H1 (cell line): Measurements from ENCODE around the gene ZNF92. TPM values are rescaled to one million over a fixed set of nuclear protein-coding genes. Genes with fewer than 3 reads are reported as not detected.
"Not testable (repeated sequence)": the region's sequence is repeated elsewhere in the genome, so short reads cannot be mapped to it uniquely, and the experiment has no call there.

ENCODE experiments used
- CTCF ChIA-PET: fragments of 300-600 bp; sonication (Branson Sonifier 250); formaldehyde crosslinking; loops from one replicate; lab custom pipeline; 2021; ENCODE audit not compliant: partially characterized antibody; lab: Charles Lee
- POLR2A ChIA-PET: fragments of 300-600 bp; sonication (Branson Sonifier 250); formaldehyde crosslinking; loops from one replicate; lab custom pipeline; 2021; ENCODE audit warnings: inconsistent platforms; ENCODE audit not compliant: partially characterized antibody; lab: Charles Lee
- DNase-seq, 2 experiments: peaks; one replicate each; pipeline versions ENCODE4 v3.0.0 to v3.0.0-alpha.2; 2010 to 2022; ENCODE audit warnings: low spot score in 2 of 2, low read depth in 1 of 2, mixed read lengths in 1 of 2
- FAIRE-seq: peaks from 2 replicates; lab custom pipeline; 2011; peaks lifted over from hg19 to GRCh38; lab: Jason Lieb, UNC
- H2AFZ ChIP-seq: 2 replicates; pipeline ENCODE4 v1.8.1; 2012; ENCODE audit warnings: low read length, inconsistent platforms
- H2AK5ac ChIP-seq: 2 replicates; pipeline ENCODE4 v1.6.1; 2013; ENCODE audit warnings: low read depth, low read length
- H2BK120ac ChIP-seq: replicated peaks from 2 replicates; pipeline ENCODE3; 2013; ENCODE audit warnings: low read depth, low read length, inconsistent platforms
- H2BK12ac ChIP-seq: 2 replicates; pipeline ENCODE4 v1.6.1; 2013; ENCODE audit warnings: low read depth, low read length
- H2BK15ac ChIP-seq: 2 replicates; pipeline ENCODE4 v1.6.1; 2013; ENCODE audit warnings: low read length
- H2BK20ac ChIP-seq: 2 replicates; pipeline ENCODE4 v1.6.1; 2013; ENCODE audit warnings: low read length
- H2BK5ac ChIP-seq: 2 replicates; pipeline ENCODE4 v1.6.1; 2013; ENCODE audit warnings: low read depth, low read length
- H3K14ac ChIP-seq: 2 replicates; pipeline ENCODE4 v1.6.1; 2013; ENCODE audit warnings: inconsistent platforms; ENCODE audit not compliant: insufficient read length
- H3K18ac ChIP-seq: 2 replicates; pipeline ENCODE4 v1.6.1; 2013; ENCODE audit warnings: low read length; ENCODE audit errors: extremely low read depth
- H3K23ac ChIP-seq: 2 replicates; pipeline ENCODE4 v1.6.1; 2013; ENCODE audit warnings: inconsistent platforms; ENCODE audit not compliant: insufficient read length
- H3K23me2 ChIP-seq: 2 replicates; pipeline ENCODE4 v1.6.1; 2013; ENCODE audit warnings: low read depth, low read length
- H3K27ac ChIP-seq: 2 replicates; pipeline ENCODE4 v1.6.1; 2011; ENCODE audit warnings: low read depth, low read length, inconsistent platforms
- H3K27me3 ChIP-seq, 4 experiments: replicated peaks in 1 of 4; 1 replicate in 1 of 4; 2 replicates in 3 of 4; pipeline versions ENCODE4 v1.6.1 to v1.8.1; 2011 to 2013; ENCODE audit warnings: low read length in 3 of 4, mild to moderate bottlenecking in 3 of 4, inconsistent platforms in 2 of 4, mixed read lengths in 2 of 4, moderate library complexity in 1 of 4; ENCODE audit not compliant: control insufficient read depth in 3 of 4, insufficient read depth in 3 of 4; ENCODE audit errors: extremely low read depth in 1 of 4
- H3K36me3 ChIP-seq, 4 experiments: 2 replicates each; pipeline versions ENCODE4 v1.6.1 to v1.8.1; 2011 to 2013; ENCODE audit warnings: mild to moderate bottlenecking in 4 of 4, low read length in 3 of 4, moderate library complexity in 2 of 4, control low read depth in 1 of 4, inconsistent platforms in 1 of 4; ENCODE audit not compliant: insufficient read depth in 4 of 4, control insufficient read depth in 2 of 4
- H3K4ac ChIP-seq: replicated peaks from 2 replicates; pipeline ENCODE3; 2013; ENCODE audit warnings: low read length, low read depth, mixed read lengths, inconsistent platforms; ENCODE audit not compliant: insufficient read length
- H3K4me1 ChIP-seq, 4 experiments: replicated peaks in 1 of 4; 1 replicate in 1 of 4; 2 replicates in 3 of 4; pipeline versions ENCODE4 v1.6.1 to v1.8.1; 2011 to 2013; ENCODE audit warnings: low read length in 3 of 4, inconsistent platforms in 2 of 4, mixed read lengths in 1 of 4; ENCODE audit not compliant: insufficient read depth in 4 of 4, control insufficient read depth in 3 of 4
- H3K4me2 ChIP-seq, 2 experiments: 2 replicates each; pipeline versions ENCODE4 v1.6.1 to v1.8.1; 2011 to 2013; ENCODE audit warnings: low read depth in 2 of 2, low read length in 2 of 2, control low read depth in 1 of 2, inconsistent platforms in 1 of 2, mild to moderate bottlenecking in 1 of 2; ENCODE audit not compliant: insufficient read depth in 1 of 2
- H3K4me3 ChIP-seq, 4 experiments: fragments of 200-600, 300-600 bp in 1 of 4; sonication (generic), shearing (Covaris generic), sonication (Bioruptor Twin) in 1 of 4; 2 replicates each; pipeline versions ENCODE4 v1.5.1 to v1.8.1; 2011 to 2016; ENCODE audit warnings: low read length in 4 of 4, low read depth in 3 of 4, control low read depth in 2 of 4, inconsistent platforms in 2 of 4, mild to moderate bottlenecking in 2 of 4, mixed read lengths in 1 of 4, moderate library complexity in 1 of 4; ENCODE audit not compliant: insufficient read depth in 2 of 4; ENCODE audit errors: extremely low read depth in 1 of 4
- H3K56ac ChIP-seq: replicated peaks from 2 replicates; pipeline ENCODE3; 2013; ENCODE audit warnings: low read depth, mild to moderate bottlenecking, mixed read lengths, low read length, inconsistent platforms; ENCODE audit not compliant: insufficient read length
- H3K79me1 ChIP-seq: 2 replicates; pipeline ENCODE4 v1.6.1; 2013; ENCODE audit warnings: low read depth, low read length, control low read depth
- H3K79me2 ChIP-seq, 2 experiments: 2 replicates each; pipeline versions ENCODE4 v1.6.1 to v1.8.1; 2012 to 2013; ENCODE audit warnings: low read length in 2 of 2, mild to moderate bottlenecking in 2 of 2, inconsistent platforms in 1 of 2; ENCODE audit not compliant: insufficient read depth in 2 of 2, control insufficient read depth in 1 of 2
- H3K9ac ChIP-seq, 4 experiments: replicated peaks in 1 of 4; 1 replicate in 1 of 4; 2 replicates in 3 of 4; pipeline versions ENCODE4 v1.6.1 to v1.8.1; 2011 to 2013; ENCODE audit warnings: low read depth in 3 of 4, low read length in 3 of 4, control low read depth in 2 of 4, mild to moderate bottlenecking in 2 of 4, moderate library complexity in 2 of 4, inconsistent platforms in 1 of 4; ENCODE audit errors: extremely low read depth in 1 of 4
- H3K9me3 ChIP-seq, 2 experiments: 2 replicates each; pipeline versions ENCODE4 v1.6.1 to v1.8.1; 2012 to 2013; ENCODE audit warnings: mild to moderate bottlenecking in 2 of 2, moderate library complexity in 2 of 2, control low read depth in 1 of 2, inconsistent platforms in 1 of 2, low read depth in 1 of 2, low read length in 1 of 2, mixed read lengths in 1 of 2; ENCODE audit not compliant: insufficient read depth in 2 of 2
- H4K20me1 ChIP-seq, 2 experiments: replicated peaks in 1 of 2; 2 replicates each; pipeline versions ENCODE3 to v1.8.1; 2011 to 2013; ENCODE audit warnings: inconsistent platforms in 2 of 2, low read length in 2 of 2, mild to moderate bottlenecking in 1 of 2; ENCODE audit not compliant: insufficient read depth in 2 of 2, control insufficient read depth in 1 of 2
- H4K5ac ChIP-seq: 2 replicates; pipeline ENCODE4 v1.6.1; 2013; ENCODE audit warnings: low read length, low read depth, mixed read lengths, inconsistent platforms; ENCODE audit not compliant: insufficient read length
- H4K8ac ChIP-seq: 2 replicates; pipeline ENCODE4 v1.8.0; 2013; ENCODE audit warnings: mild to moderate bottlenecking, moderate library complexity, low read length, inconsistent platforms; ENCODE audit not compliant: insufficient read depth; ENCODE audit errors: extremely low read depth
- H4K91ac ChIP-seq: replicated peaks from 2 replicates; pipeline ENCODE3; 2013; ENCODE audit warnings: low read length, mixed read lengths, inconsistent platforms; ENCODE audit not compliant: insufficient read length
- ATF3 ChIP-seq: IDR thresholded peaks from 2 replicates; pipeline ENCODE4 v1.6.1; 2011; ENCODE audit warnings: low read depth, mild to moderate bottlenecking, low read length; ENCODE audit not compliant: insufficient read depth
- CHD2 ChIP-seq: IDR thresholded peaks from 2 replicates; pipeline ENCODE4 v1.6.1; 2012; ENCODE audit warnings: low read length, improper control_type of control experiment
- GABPA ChIP-seq: IDR thresholded peaks from 2 replicates; pipeline ENCODE4 v1.6.1; 2011; ENCODE audit warnings: mild to moderate bottlenecking, low read length, moderate library complexity, borderline replicate concordance; ENCODE audit not compliant: insufficient read depth
- GTF2F1 ChIP-seq: IDR thresholded peaks from 2 replicates; pipeline ENCODE4 v1.6.1; 2012; ENCODE audit warnings: low read depth, low read length, improper control_type of control experiment, borderline replicate concordance
- JUND ChIP-seq: IDR thresholded peaks from 2 replicates; pipeline ENCODE4 v1.6.1; 2011; ENCODE audit warnings: mild to moderate bottlenecking, improper control_type of control experiment, low read length
- KDM1A ChIP-seq: fragments of 200-600, 300-600 bp; sonication (generic); IDR thresholded peaks from 2 replicates; pipeline ENCODE4 v1.7.1; 2016; ENCODE audit warnings: mild to moderate bottlenecking, low read length, borderline replicate concordance
- SP1 ChIP-seq: IDR thresholded peaks from 2 replicates; pipeline ENCODE4 v1.6.1; 2011; ENCODE audit warnings: low read depth, low read length
- TCF12 ChIP-seq: IDR thresholded peaks from 2 replicates; pipeline ENCODE4 v1.6.1; 2011; ENCODE audit warnings: low read depth, mild to moderate bottlenecking, low read length
- WGBS, 2 experiments: shearing (Covaris generic) in 1 of 2; methylation state at CpG; one replicate each; pipeline versions ENCODE4 v1.1.6 to v1.1.7; 2013 to 2015; ENCODE audit warnings: low lambda C conversion rate in 2 of 2, mixed read lengths in 2 of 2, inconsistent platforms in 1 of 2, low coverage in 1 of 2, missing lambda C conversion rate in 1 of 2; ENCODE audit not compliant: insufficient replicate concordance in 2 of 2, insufficient coverage in 1 of 2, insufficient read length in 1 of 2; ENCODE audit errors: extremely low coverage in 1 of 2, missing lambda C conversion rate in 1 of 2; 5-methylcytosine and 5-hydroxymethylcytosine counted together
- polyA plus RNA-seq, 7 experiments: library from polyadenylated mRNA; depleted of rRNA in 3 of 7; stranded (reverse) in 5 of 7; unstranded in 2 of 7; fragments of >200 nt in 5 of 7; fragments of 200-250 nt in 2 of 7; gene quantifications; 1 replicate in 5 of 7; 2 replicates in 1 of 7; 4 replicates in 1 of 7; pipeline versions ENCODE4 v1.2.1 to v1.2.3, GENCODE V29; 2011 to 2013; ENCODE audit warnings: missing spikeins in 2 of 7, mixed read lengths in 2 of 7
- total RNA-seq: library from RNA; stranded (reverse); fragmentation: NEBNext Ultra II Directional; extraction: Animal tissue kit (Norgen Biotek cat#: 25700); gene quantifications from 2 replicates; pipeline ENCODE4 v1.2.1, GENCODE V29; 2021

The ZNF92 gene
- total and polyA plus RNA-seq, 2 of the 8 experiments (the other 6 are each of a cell fraction or from before 2014, with no cell fraction given): 2.8 to 39.8 TPM

DNA sequence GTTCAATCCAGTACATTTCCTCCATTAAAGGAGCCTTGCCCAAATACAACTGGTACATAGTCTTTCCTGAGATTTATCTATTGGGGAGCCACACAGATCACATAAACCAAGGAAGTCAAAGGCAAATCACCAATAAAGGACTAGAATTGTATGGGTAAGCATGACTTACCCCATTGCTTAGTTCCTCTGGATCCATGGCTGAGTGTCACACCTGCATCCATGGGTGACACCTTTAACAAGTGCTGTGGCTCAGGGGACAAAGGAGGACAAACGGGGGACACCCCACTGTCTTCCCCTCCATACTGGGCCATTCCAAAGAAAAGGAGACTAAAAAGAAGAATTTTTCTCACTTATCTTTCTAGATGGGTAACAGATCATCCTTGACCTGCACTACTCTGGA lies 30.4 kb downstream of the ZNF92 start (continued):
- no peak for TF ChIP-seq KDM1A
- no peak for TF ChIP-seq JUND
- no peak for TF ChIP-seq GTF2F1
- TF ChIP-seq GABPA: no peak
- TF ChIP-seq ATF3: no peak
- TF ChIP-seq CHD2: no peak
- TF ChIP-seq SP1: no peak
- no peak for TF ChIP-seq TCF12

- H3K4me1 ChIP-seq, H3K4me3 ChIP-seq, POLR2A ChIA-PET, H3K18ac ChIP-seq, H4K20me1 ChIP-seq, H4K5ac ChIP-seq, H3K27me3 ChIP-seq, H2BK120ac ChIP-seq, H2AK5ac ChIP-seq, H3K23me2 ChIP-seq, H2BK12ac ChIP-seq, H3K23ac ChIP-seq, H3K9ac ChIP-seq, H3K79me2 ChIP-seq, H3K36me3 ChIP-seq, H2AFZ ChIP-seq, CTCF ChIA-PET, H3K27ac ChIP-seq, H4K91ac ChIP-seq, H4K8ac ChIP-seq, H3K4ac ChIP-seq, DNase-seq, H3K4me2 ChIP-seq, H3K14ac ChIP-seq, H2BK5ac ChIP-seq, H2BK20ac ChIP-seq, H2BK15ac ChIP-seq, H3K79me1 ChIP-seq, H3K56ac ChIP-seq, FAIRE-seq: not testable (repeated sequence)
- WGBS, 2 experiments: 90% methylated on average over 2 of the region's 2 CpGs; no CpG with 5 or more reads in 1 of the 2 experiments
- H3K9me3 ChIP-seq: peaks cover 53 to 56% of the 10 kb centered on the region in 2 experiments
Observed at GRCh38 chr7:65406706-65407105, 33.1 kb downstream of the ZNF92 start.
